ENCODE measurements around the gene PCGF6. TPM values are rescaled to one million over a fixed set of nuclear protein-coding genes. Genes with fewer than 3 reads are reported as not detected.

PCGF6 gene
- total RNA-seq, 1 donor from 2014 or later: 11.1 TPM

GRCh38 chr10:103276896-103277712, 73.8 kb downstream of the PCGF6 start, which contains the start of gene INA:
Gene INA, plus strand, starts transcription at chr10:103277138. Its CDS starts 74 bp downstream, at chr10:103277212.
- TF ChIP-seq, protein P1, sequence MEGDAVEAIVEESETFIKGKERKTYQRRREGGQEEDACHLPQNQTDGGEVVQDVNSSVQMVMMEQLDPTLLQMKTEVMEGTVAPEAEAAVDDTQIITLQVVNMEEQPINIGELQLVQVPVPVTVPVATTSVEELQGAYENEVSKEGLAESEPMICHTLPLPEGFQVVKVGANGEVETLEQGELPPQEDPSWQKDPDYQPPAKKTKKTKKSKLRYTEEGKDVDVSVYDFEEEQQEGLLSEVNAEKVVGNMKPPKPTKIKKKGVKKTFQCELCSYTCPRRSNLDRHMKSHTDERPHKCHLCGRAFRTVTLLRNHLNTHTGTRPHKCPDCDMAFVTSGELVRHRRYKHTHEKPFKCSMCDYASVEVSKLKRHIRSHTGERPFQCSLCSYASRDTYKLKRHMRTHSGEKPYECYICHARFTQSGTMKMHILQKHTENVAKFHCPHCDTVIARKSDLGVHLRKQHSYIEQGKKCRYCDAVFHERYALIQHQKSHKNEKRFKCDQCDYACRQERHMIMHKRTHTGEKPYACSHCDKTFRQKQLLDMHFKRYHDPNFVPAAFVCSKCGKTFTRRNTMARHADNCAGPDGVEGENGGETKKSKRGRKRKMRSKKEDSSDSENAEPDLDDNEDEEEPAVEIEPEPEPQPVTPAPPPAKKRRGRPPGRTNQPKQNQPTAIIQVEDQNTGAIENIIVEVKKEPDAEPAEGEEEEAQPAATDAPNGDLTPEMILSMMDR (IDR thresholded peaks at IDR 0.05; ENCODE audit: insufficient read depth, low read length, severe bottlenecking): peak; percentile 3
- Histone ChIP-seq H3K4me3 (ENCODE audit: low read depth, low read length) (peak within 1 kb of the TSS; percentile 22), H3K27me3 (ENCODE audit: control insufficient read depth, insufficient read depth, low read length) (peaks cover 36% of the 10 kb centered on the region), H3K36me3 (ENCODE audit: control insufficient read depth, insufficient read depth, low read length) (no peaks in the 10 kb centered on the region)
- DNase-seq (ENCODE audit: low read depth) (no peak), FAIRE-seq (no peak)

- TF ChIP-seq, protein P1 (IDR thresholded peaks at IDR 0.05; ENCODE audit: insufficient read depth, low read length, severe bottlenecking): no peak
- DNase-seq (ENCODE audit: low read depth) (no peak), FAIRE-seq (no peak)
- peaks cover 29% of the 10 kb centered on the region for H3K27me3 ChIP-seq (ENCODE audit: control insufficient read depth, insufficient read depth, low read length)
- no peaks in the 10 kb centered on the region for H3K36me3 ChIP-seq (ENCODE audit: control insufficient read depth, insufficient read depth, low read length)
- no peak overlapping the region for H3K4me3 ChIP-seq (ENCODE audit: low read depth, low read length)
Measured at GRCh38 chr10:103276251-103276895, 74.6 kb downstream of the PCGF6 start.

- TF ChIP-seq, protein P1 (IDR thresholded peaks at IDR 0.05; ENCODE audit: insufficient read depth, low read length, severe bottlenecking): no peak
- FAIRE-seq: peak; percentile 92
Measured at GRCh38 chr10:103273041-103273441, 77.9 kb downstream of the PCGF6 start.

DNA sequence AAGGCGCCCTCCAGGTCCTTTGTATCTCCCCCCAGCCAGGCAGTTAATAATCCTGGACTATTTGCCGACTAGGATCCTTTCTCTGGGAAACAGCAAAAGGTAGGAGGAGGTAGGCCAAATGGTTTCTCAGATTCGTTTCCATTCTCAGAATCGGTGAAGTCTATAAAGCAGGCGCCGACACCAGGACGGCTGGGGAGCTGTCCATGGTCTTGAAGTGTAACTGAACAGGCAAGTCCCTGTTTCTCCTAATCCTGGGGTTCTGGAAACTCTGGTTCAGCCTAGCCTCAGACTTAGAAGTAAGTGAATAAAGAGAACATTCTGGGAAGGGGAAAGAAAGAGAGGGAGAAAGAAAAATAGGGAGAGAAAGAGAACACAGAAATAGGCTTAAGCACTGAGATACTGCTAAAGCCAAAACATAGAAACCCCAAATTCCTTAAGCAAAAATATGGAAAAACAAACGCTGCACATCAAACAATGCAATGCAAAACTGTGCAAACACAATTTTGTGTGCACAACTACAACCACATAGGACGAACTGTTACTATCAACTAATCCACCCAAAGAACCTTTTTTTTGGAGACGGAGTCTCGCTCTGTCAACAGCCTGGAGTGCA, 85.1 kb downstream of the PCGF6 start:
- DNase-seq (ENCODE audit: low read depth) (peak; percentile 54), FAIRE-seq (no peak)
- TF ChIP-seq, protein P1 (IDR thresholded peaks at IDR 0.05; ENCODE audit: insufficient read depth, low read length, severe bottlenecking): no peak
- no peak overlapping the region for H3K4me3 ChIP-seq (ENCODE audit: low read depth, low read length)
- H3K36me3 ChIP-seq (ENCODE audit: control insufficient read depth, insufficient read depth, low read length): no peaks in the 10 kb centered on the region
- H3K27me3 ChIP-seq (ENCODE audit: control insufficient read depth, insufficient read depth, low read length): peaks cover 5% of the 10 kb centered on the region

More at GRCh38 chr10:103273041-103273441, 77.9 kb downstream of the PCGF6 start:
- peak; percentile 96 for DNase-seq (ENCODE audit: low read depth)
- Histone ChIP-seq H3K4me3 (ENCODE audit: low read depth, low read length) (no peak overlapping the region), H3K27me3 (ENCODE audit: control insufficient read depth, insufficient read depth, low read length) (peaks cover 17% of the 10 kb centered on the region), H3K36me3 (ENCODE audit: control insufficient read depth, insufficient read depth, low read length) (no peaks in the 10 kb centered on the region)

GRCh38 chr10:103262229-103262628, 88.7 kb downstream of the PCGF6 start:
- Histone ChIP-seq H3K27me3 (ENCODE audit: control insufficient read depth, insufficient read depth, low read length) (peaks cover 5% of the 10 kb centered on the region), H3K36me3 (ENCODE audit: control insufficient read depth, insufficient read depth, low read length) (no peaks in the 10 kb centered on the region), H3K4me3 (ENCODE audit: low read depth, low read length) (no peak overlapping the region)
- FAIRE-seq (no peak), DNase-seq (ENCODE audit: low read depth) (peak; percentile 47)
- TF ChIP-seq, protein P1 (IDR thresholded peaks at IDR 0.05; ENCODE audit: insufficient read depth, low read length, severe bottlenecking): no peak
